ENCODE measurements around the gene RNU6-1.

The RNU6-1 gene

GRCh38 chr15:67813104-67813634 is 26.7 kb downstream of the RNU6-1 start:
- H3K36me3 Mint-ChIP-seq (ENCODE audit: low read depth), result peaks cover 8% of the 10 kb centered on the region
- no peak for TF ChIP-seq CTCF (IDR thresholded peaks at IDR 0.05; ENCODE audit: unreplicated experiment in 3 of 3)
- H3K9me3 Mint-ChIP-seq, result peaks cover 20% of the 10 kb centered on the region
- H3K4me1 Mint-ChIP-seq, result no peaks in the 10 kb centered on the region
- H3K27me3 Mint-ChIP-seq (ENCODE audit: low read depth), result peaks cover 49% of the 10 kb centered on the region
- H3K4me3 Mint-ChIP-seq, result no peak overlapping the region
- H3K27ac Mint-ChIP-seq, result no peak overlapping the region

- H3K4me3 Mint-ChIP-seq, result no peak overlapping the region
- H3K9me3 Mint-ChIP-seq, result peaks cover 17% of the 10 kb centered on the region
- no peak for TF ChIP-seq CTCF (IDR thresholded peaks at IDR 0.05; ENCODE audit: unreplicated experiment in 3 of 3)
- no peak overlapping the region for H3K27ac Mint-ChIP-seq
- no peaks in the 10 kb centered on the region for H3K4me1 Mint-ChIP-seq
- peaks cover 13% of the 10 kb centered on the region for H3K36me3 Mint-ChIP-seq (ENCODE audit: low read depth)
- peaks cover 40% of the 10 kb centered on the region for H3K27me3 Mint-ChIP-seq (ENCODE audit: low read depth)
These were observed 27.6 kb downstream of the RNU6-1 start for GRCh38 chr15:67812241-67812644.

- Mint-ChIP-seq H3K4me1 (no peaks in the 10 kb centered on the region), H3K4me3 (no peak overlapping the region), H3K27ac (no peak overlapping the region), H3K36me3 (ENCODE audit: low read depth) (peaks cover 8% of the 10 kb centered on the region), H3K9me3 (no peaks in the 10 kb centered on the region), H3K27me3 (ENCODE audit: low read depth) (peaks cover 26% of the 10 kb centered on the region)
- TF ChIP-seq CTCF (IDR thresholded peaks at IDR 0.05; ENCODE audit: unreplicated experiment in 3 of 3), result no peak
These were observed 30.0 kb downstream of the RNU6-1 start for GRCh38 chr15:67809866-67810265.

GRCh38 chr15:67809441-67809840 is 30.4 kb downstream of the RNU6-1 start:
- no peak overlapping the region for H3K4me3 Mint-ChIP-seq

GRCh38 chr15:67808821-67809220 is 31.0 kb downstream of the RNU6-1 start:
- no peak overlapping the region for H3K27ac Mint-ChIP-seq
- H3K36me3 Mint-ChIP-seq (ENCODE audit: low read depth), result peaks cover 8% of the 10 kb centered on the region
- H3K4me3 Mint-ChIP-seq, result no peak overlapping the region
- TF ChIP-seq CTCF (IDR thresholded peaks at IDR 0.05; ENCODE audit: unreplicated experiment in 3 of 3), result no peak
- no peaks in the 10 kb centered on the region for H3K9me3 Mint-ChIP-seq
- H3K4me1 Mint-ChIP-seq, result no peaks in the 10 kb centered on the region
- peaks cover 26% of the 10 kb centered on the region for H3K27me3 Mint-ChIP-seq (ENCODE audit: low read depth)

More at GRCh38 chr15:67809441-67809840, 30.4 kb downstream of the RNU6-1 start:
- Mint-ChIP-seq H3K36me3 (ENCODE audit: low read depth) (peaks cover 8% of the 10 kb centered on the region), H3K27ac (no peak overlapping the region), H3K27me3 (ENCODE audit: low read depth) (peaks cover 26% of the 10 kb centered on the region), H3K9me3 (no peaks in the 10 kb centered on the region), H3K4me1 (no peaks in the 10 kb centered on the region)
- TF ChIP-seq CTCF (IDR thresholded peaks at IDR 0.05; ENCODE audit: unreplicated experiment in 3 of 3), result no peak

- Mint-ChIP-seq H3K4me3 (no peak overlapping the region), H3K36me3 (ENCODE audit: low read depth) (peaks cover 8% of the 10 kb centered on the region), H3K4me1 (no peaks in the 10 kb centered on the region), H3K27ac (no peak overlapping the region), H3K9me3 (no peaks in the 10 kb centered on the region), H3K27me3 (ENCODE audit: low read depth) (peaks cover 17% of the 10 kb centered on the region)
- no peak for TF ChIP-seq CTCF (IDR thresholded peaks at IDR 0.05; ENCODE audit: unreplicated experiment in 3 of 3)
These were observed 32.0 kb downstream of the RNU6-1 start for GRCh38 chr15:67807836-67808235.
